22Rv1 (cell line): ENCODE results near the gene LRCH3.

Experiments
- ZFX ChIP-seq: fragments of 450-650 bp; IDR thresholded peaks from 2 replicates; pipeline ENCODE4 v1.6.1; 2017; ENCODE audit warnings: antibody characterized with exemption, borderline replicate concordance
- TF ChIP-seq, protein P1 (sequence below): fragments of 450-650 bp; IDR thresholded peaks from 2 replicates; pipeline ENCODE4 v1.5.1; 2017; ENCODE audit warnings: mild to moderate bottlenecking

DNA sequence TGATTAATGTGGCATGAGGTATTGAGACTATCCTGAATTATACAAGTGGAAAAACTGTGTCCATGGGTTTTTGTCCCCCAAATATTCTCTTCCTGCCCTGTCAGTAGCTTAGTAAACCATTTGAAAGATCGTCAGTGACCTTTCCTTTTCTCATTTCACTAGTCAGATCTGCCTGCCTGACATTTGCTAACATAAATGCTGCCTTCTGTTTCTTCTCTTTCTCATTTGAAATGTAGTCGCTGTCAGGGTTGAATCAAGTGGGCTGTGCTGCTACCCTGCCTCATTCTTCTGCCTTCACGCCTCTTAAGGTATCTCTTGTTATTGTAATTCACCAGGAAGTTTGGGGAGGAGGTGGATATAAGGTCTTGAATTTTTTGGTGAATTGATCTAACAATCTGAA is 67.5 kb downstream of the LRCH3 start:
- TF ChIP-seq, protein P1, sequence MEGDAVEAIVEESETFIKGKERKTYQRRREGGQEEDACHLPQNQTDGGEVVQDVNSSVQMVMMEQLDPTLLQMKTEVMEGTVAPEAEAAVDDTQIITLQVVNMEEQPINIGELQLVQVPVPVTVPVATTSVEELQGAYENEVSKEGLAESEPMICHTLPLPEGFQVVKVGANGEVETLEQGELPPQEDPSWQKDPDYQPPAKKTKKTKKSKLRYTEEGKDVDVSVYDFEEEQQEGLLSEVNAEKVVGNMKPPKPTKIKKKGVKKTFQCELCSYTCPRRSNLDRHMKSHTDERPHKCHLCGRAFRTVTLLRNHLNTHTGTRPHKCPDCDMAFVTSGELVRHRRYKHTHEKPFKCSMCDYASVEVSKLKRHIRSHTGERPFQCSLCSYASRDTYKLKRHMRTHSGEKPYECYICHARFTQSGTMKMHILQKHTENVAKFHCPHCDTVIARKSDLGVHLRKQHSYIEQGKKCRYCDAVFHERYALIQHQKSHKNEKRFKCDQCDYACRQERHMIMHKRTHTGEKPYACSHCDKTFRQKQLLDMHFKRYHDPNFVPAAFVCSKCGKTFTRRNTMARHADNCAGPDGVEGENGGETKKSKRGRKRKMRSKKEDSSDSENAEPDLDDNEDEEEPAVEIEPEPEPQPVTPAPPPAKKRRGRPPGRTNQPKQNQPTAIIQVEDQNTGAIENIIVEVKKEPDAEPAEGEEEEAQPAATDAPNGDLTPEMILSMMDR, result no peak
- no peak for TF ChIP-seq ZFX
